HG03575 (cell line): ENCODE results near the gene GAD1.

Source experiments
- ATAC-seq: cut with Tn5 transposase; IDR thresholded peaks from one replicate; pipeline ENCODE4 v1.9.1; 2021; ENCODE audit not compliant: unreplicated experiment, insufficient number of reproducible peaks, low FRiP score; ENCODE audit errors: extremely low read depth

GAD1 gene

GRCh38 chr2:170816504-170817092, at the start of gene GAD1:
TSS of gene GAD1 (plus strand) at chr2:170816887. CDS start at chr2:170818592, 1,705 bp downstream.
- no peak for ATAC-seq

- ATAC-seq: no peak
These were observed 46.6 kb upstream of the GAD1 start, which contains the start of gene ERICH2 for GRCh38 chr2:170770008-170770605. TSS of gene ERICH2 (plus strand) at chr2:170770378. CDS start at chr2:170770682, 304 bp downstream.

- no peak for ATAC-seq
These were observed 45.9 kb upstream of the GAD1 start for GRCh38 chr2:170770606-170771420.

- ATAC-seq: no peak
These were observed 45.2 kb upstream of the GAD1 start for GRCh38 chr2:170771421-170771937.

GRCh38 chr2:170772295-170772694, 44.4 kb upstream of the GAD1 start:
- ATAC-seq: no peak

DNA sequence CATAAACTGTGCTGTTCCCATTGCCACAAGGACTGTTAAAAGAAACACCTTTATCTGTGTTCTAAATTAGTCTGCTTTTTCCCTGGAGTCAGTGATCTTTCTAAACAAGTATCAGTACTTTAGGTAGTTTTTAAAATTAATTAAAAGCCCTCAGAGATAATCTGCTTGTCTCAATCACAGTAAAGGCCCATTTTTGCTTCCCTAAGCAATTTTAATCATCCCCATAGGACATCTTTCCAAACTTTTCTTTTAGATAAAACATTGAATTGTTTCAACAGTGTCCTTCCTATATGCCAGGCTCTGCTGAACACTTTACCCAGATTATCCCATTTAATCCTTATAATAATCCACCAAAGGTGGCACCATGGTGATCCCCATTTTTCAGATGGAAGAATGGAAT, 42.6 kb upstream of the GAD1 start:
- no peak for ATAC-seq

- no peak for ATAC-seq
These were observed 37.8 kb upstream of the GAD1 start for GRCh38 chr2:170778900-170779299.

DNA sequence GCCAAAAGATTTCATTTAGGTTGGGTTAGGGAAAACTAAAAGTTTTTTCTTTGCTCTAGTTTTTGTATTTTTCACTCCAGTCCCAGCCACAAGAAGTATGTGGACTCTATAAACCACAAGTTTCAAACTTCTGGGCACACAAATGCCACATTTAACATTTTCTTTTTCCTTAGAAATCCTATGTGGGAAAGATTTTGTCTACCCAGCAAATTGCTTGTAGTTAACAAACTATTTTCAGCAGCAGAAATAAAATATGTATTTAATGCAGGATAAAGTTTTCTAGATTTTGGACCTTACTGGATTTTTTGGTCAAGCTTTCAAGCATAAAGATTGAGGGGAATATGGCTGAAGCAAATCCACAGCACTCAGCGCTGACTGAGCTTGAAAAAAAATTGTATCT, 37.4 kb upstream of the GAD1 start:
- no peak for ATAC-seq

DNA sequence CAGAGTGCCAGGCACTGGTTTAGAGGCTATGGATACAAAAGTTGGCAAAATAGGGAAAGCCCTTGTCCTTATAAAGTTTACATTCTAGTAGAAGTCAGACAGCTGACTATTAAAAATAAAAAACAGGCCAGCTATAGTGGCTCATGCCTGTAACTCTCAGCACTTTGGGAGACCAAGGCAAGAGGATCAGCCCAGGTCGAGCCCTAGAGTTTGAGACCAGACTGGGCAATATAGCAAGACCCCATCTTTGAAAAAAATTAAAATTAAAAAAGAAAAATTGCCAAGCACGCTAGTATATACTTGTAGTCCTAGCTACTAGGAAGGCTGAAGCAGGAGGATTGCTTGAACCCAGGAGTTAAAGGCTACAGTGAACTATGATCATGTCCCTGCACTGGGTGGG, 34.0 kb upstream of the GAD1 start:
- ATAC-seq: no peak

DNA sequence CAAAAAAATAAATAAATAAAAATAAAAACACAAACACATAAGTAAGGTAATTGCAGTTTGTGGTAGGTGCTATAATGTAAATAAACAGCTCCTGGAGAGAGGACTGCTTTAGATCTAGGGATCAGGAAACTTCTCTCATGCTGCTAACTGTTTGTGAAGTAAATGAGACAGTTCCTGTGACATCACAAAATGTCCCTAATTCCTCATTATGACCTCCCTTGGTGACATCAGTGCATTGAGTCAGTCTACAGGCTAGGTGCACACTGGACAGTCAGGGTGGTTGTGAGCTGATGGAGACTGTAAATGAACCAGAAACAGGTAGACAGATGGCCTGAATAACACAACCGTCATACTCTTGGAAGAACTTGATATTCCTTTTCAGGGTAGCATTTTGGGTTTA, 33.1 kb upstream of the GAD1 start:
- no peak for ATAC-seq

DNA sequence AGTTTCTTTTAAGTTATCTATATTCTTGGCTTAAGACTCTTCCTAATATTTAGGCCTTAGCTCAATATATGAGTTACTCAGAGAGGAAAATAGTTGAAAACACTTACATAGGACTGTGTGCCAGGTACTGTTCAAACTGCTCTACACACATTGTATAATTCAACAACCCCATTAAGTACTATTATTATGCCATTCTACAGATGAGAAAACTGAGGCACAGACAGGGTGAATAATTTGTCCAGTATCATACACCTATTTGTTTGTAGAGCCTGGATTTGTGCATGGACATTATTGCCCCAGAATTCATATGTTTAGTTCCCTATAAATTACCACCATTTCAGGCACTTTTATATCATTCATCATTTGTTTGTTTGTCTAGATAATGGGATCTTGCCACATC, 17.7 kb upstream of the GAD1 start:
- no peak for ATAC-seq

- no peak for ATAC-seq
These were observed 10.1 kb upstream of the GAD1 start for GRCh38 chr2:170806548-170806947.

GRCh38 chr2:170812710-170813600, 3.7 kb upstream of the GAD1 start:
- ATAC-seq: no peak

GRCh38 chr2:170813611-170814532, 2.8 kb upstream of the GAD1 start:
- ATAC-seq: no peak

- ATAC-seq: no peak
These were observed 2.0 kb upstream of the GAD1 start for GRCh38 chr2:170814533-170815230.

DNA sequence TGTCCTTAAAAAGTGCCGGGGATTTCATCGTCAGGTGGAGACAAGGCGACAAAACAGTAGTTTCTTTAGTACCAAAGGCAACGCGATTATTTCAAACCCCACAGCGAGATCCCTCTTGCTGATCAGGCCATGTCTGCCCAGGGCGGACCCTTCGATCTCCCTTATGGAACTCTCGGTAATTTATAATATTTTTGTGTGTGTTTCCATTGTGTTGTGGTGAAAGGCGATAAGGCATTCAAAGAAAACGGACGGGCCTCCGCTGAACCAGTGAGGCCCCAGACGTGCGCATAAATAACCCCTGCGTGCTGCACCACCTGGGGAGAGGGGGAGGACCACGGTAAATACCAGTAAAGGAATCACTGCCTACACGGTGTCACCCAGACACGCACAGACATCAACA, 1.4 kb upstream of the GAD1 start:
- ATAC-seq: no peak

- no peak for ATAC-seq
These were observed 762 bp upstream of the GAD1 start for GRCh38 chr2:170815746-170816503.
